Stimulated activated CD8-positive, alpha-beta memory T cell treated with anti-CD3 and anti-CD28 coated beads, Interleukin-4, amount 100 ng/mL, for 4 hours (primary cell): ENCODE measurements around the gene RPS6KA3.
"Not testable (repeated sequence)": the region's sequence is repeated elsewhere in the genome, so short reads cannot be mapped to it uniquely, and the experiment has no call there.

Experiments used
- DNase-seq, 2 donors: peaks; one replicate each; pipeline ENCODE4 v3.0.0-alpha.2; 2020; ENCODE audit warnings: low read depth in 2 of 2, low spot score in 1 of 2

RPS6KA3 gene

GRCh38 chrX:20265726-20266681 lies 705 bp downstream of the RPS6KA3 start:
- no peak for DNase-seq

- peak in 1 of 2 donors; percentile 63 for DNase-seq
Observed at GRCh38 chrX:20265221-20265725, 1.4 kb downstream of the RPS6KA3 start.

DNA sequence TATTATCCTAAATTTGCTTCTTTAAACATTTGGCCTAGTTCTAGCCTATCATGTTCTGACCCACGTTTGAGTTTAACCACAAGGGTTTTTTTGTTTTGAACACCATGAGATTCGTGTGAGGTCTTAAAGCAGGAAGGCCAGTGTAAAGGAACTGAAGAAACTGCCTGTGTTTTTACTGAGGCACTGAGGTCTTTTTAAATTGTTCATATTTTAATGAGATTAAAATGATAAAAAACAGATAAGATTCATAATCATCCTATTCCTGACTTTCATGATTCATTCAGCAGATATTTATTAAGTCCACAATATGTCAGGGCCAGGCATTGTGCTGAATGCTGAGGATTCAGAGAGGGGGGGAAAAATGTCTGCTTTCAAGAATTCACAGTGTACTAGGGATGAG lies 3.2 kb downstream of the RPS6KA3 start:
- no peak for DNase-seq

DNA sequence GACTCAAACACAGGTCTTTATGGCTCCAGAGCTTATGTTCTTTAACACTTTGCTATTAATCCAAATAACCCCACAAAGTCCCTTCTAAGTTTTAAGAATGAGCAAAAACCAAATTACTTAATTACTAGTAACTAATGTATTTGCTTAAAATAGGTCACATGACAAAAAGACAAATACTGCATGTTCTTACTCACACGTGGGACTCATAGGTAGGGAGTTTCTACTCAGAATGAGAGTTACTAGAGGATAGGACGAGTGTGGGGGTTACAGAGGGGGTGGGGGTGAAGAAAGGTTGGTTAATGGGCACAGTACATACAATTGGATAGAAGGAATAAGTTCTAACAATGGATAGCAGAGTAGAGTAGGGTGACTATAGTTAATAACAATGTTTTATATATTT lies 5.8 kb downstream of the RPS6KA3 start:
- no peak for DNase-seq

GRCh38 chrX:20254712-20255299 lies 11.9 kb downstream of the RPS6KA3 start:
- DNase-seq = no peak

DNA sequence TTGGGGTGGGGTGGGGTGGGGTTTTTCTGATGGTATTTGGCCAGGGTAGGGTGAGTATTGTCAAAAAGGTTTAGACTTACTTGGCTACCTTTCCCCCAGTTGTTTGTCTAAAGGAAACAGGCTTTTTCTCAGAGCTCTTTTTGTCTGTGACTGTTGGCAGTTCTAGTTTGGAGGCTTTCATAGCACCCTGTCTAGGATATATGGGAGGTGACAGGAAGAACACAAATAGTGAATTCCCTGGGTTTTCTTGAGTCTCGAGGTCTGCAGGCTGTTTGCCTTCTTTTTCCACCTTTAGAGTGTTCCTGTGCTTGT lies 13.5 kb downstream of the RPS6KA3 start:
- DNase-seq = no peak

DNA sequence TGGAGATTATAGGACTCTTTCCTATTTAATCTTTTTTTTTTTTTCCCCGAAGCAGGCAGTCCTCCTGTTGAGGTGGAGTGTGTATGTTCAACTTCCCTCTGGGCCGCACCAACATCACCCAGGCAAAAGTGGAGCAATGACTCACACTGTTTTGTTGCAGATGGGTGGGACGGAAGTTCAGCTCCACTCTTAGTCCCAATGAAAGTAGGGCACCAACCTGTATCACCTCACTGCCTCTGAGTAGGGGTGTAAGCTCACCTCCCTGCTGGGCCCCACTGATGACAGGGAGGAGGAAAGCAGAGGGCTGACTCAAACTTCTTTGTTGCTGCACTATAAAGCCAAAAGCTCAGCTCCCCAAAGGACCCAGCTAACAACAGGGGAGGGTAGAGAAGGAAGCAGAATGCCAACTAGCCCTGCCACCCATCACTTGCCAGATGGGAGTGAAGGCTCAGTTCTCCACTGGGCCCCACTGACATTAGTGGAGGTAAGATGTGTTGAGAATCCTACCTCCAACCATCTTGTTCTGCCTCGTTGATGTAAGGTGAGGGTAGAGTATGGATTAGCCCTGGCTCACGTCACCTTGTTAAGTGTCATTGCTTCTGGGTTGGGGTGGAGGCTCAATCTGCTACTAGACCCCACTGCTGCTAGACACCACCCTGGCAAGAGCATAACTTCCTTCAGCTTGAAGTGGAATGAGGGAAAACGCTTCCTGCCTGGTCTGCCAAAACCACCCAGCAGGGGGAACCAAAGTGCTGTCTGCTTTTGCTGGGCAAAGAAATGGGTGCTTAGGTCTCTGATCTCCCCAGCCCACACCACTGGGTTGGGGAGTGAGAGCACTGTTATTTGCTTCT lies 14.1 kb downstream of the RPS6KA3 start:
- DNase-seq = peak; percentile 43 to 48

DNA sequence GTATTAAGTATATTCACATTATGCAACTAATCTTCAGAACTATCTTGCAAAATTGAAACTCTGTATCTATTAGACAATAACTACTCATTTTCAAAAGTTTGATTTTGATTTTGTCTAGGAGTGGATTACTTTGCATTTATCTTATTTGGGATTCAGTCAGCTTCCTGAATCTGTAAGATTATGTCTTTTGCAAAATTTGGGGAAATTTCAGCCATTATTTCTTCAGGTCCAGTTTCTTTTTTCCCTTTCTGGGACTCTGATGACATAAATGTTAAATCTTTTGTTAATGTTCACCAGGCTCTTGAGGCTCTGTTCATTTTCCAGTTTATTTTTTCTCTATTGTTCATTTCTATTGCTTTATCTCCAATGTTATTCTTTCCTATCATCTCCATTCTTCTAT lies 15.0 kb downstream of the RPS6KA3 start:
- DNase-seq = no peak

- not testable (repeated sequence) for DNase-seq
Observed at GRCh38 chrX:20250146-20250545, 16.6 kb downstream of the RPS6KA3 start.

DNA sequence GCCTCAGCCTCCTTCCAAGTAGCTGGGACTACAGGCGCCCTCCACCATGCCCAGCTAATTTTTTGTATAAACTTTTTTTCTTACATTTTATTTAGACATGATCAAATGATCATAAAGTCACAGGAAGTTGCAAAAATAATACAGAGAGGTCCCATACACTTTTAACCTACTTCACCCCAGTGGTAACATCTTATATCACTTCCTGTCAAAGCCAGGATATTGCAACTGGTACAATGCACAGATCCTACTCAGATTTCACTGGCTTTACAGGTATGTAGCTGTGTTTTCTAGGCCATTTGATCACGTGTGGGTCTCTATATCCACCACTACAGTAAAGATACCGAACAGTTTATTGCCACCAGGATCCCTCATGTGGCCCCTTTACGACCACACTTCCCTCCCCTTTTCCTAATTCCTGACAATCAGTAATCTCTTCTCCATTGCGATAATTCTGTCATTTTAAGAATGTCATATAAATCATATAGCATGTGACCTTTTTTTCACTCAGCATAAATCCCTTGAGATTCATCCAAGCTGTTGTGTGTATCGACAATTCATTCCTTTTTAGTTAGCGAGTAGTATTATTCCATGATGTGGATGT lies 18.0 kb downstream of the RPS6KA3 start:
- no peak for DNase-seq

DNA sequence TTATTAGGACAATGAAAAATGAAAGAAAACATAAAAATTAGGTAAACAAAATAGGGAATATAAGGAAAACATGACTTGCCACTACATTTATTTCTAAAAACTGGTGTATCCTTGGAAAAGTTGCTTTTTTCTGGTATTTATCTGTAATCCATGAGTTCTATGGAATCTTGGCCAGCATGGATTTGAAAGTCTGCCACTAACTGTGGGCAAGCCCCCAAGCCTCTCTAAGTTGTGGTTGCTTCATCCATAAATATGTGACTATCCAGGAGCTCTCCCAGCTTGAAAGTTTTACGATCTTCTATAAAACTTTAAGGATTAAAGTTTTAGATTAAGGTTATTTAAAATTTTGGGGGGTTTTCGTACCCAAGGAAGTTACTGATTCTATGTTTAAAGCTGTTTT lies 21.8 kb downstream of the RPS6KA3 start:
- no peak for DNase-seq

GRCh38 chrX:20240201-20240600 lies 26.5 kb downstream of the RPS6KA3 start:
- DNase-seq = no peak

- no peak for DNase-seq
Observed at GRCh38 chrX:20237864-20238263, 28.8 kb downstream of the RPS6KA3 start.

DNA sequence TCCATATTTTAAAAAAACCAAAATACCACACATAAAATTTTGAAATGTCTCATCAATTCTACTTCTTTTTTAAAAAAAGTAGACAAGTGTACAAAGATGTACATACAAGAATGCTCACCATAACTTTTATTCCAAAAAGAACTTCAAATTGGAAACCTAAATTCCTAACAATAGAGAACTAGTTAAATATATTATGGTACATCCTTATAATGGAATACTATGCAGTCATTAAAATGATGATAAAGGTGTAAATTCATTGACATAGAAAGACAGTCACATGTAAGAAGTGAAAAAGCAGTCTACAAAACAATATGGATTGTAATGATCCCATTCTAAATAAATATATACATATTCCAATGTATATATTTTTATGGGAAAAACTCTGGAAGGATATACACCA lies 31.0 kb downstream of the RPS6KA3 start:
- DNase-seq = no peak

DNA sequence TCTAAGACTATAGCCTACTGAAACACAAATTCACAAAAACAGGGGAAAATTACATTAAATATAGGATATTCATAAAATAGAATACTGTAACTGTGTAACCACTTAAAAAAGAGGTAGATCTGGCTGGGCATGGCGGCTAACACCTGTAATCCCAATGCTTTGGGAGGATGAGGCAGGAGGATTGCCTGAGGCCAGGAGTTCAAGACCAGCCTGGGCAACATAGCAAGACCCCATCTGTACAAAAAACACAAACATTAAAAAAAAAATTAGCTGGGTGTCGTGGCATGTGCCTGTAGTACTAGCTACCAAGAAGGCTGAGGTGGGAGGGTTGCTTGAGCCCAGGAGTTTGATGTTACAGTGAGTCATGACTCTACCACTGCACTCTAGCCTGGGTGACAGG lies 33.4 kb downstream of the RPS6KA3 start:
- no peak for DNase-seq

DNA sequence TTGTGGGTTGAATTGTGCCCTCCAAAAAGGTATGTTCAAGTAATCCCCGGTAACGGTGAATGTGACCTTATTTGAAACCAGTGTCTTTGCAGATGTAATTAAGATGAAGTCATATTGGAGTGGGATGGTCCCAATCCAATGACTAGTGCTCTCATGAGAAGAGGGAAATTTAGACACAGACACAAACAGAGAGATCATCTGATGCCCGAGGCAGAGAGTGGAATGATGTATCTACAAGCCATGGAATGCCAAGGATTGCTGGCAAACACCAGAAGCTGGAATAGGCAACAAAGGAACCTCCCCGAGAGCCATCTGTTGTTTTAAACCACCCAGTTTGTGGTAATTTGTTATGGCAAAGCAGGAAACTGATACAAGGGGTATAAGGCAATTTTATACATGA lies 35.1 kb downstream of the RPS6KA3 start:
- no peak for DNase-seq

GRCh38 chrX:20230406-20230805 lies 36.3 kb downstream of the RPS6KA3 start:
- no peak for DNase-seq

- DNase-seq = no peak
Observed at GRCh38 chrX:20229155-20229554, 37.6 kb downstream of the RPS6KA3 start.

GRCh38 chrX:20228245-20228644 lies 38.5 kb downstream of the RPS6KA3 start:
- DNase-seq = no peak

DNA sequence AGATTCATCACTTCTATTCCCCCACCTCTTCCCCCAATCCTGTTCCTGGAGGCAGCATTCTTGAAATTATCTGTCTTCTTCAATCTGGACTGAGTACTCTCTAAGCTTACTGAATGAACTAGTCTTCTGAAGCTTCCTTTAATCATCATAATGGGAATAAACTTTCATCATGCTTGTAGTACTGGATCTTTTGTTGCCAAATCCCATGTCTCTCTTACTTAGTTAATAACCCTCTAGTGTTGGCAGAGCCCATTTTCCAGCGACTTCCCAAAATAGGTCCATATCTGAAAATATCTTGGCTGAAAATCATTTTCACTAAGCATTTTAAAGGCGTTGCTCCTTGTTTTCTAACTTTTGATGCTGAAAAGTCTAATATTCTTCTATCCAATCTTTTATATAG lies 39.6 kb downstream of the RPS6KA3 start:
- DNase-seq = no peak

GRCh38 chrX:20225488-20225833 lies 41.2 kb downstream of the RPS6KA3 start:
- no peak for DNase-seq
